GM18873 (cell line): Measurements from ENCODE around the gene OSBPL3.
A peak's percentile ranks its signal among the peaks of the same experiment; 100 is the strongest.

Source experiments
- ATAC-seq: cut with Tn5 transposase; IDR thresholded peaks from one replicate; pipeline ENCODE4 v1.9.1; 2021; ENCODE audit warnings: mild to moderate bottlenecking, moderate library complexity, moderate number of reproducible peaks; ENCODE audit not compliant: unreplicated experiment, low FRiP score

OSBPL3 gene

DNA sequence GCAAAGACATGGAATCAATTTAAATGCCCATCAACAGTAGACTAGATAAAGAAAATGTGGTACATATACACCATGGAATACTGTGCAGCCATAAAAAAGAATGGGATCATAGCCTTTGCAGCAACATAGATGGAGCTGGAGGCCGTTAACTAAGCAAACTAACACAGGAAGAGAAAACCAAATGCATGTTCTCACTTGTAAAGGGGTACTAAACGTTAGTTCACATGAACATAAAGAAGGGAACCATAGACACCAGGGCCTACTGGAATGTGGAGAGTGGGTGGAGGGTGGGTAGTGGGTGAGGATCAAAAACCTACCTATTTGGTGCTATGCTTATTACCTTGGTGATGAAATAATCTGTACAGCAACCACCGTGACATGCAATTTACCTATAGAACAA lies 144.3 kb downstream of the OSBPL3 start:
- no peak for ATAC-seq

DNA sequence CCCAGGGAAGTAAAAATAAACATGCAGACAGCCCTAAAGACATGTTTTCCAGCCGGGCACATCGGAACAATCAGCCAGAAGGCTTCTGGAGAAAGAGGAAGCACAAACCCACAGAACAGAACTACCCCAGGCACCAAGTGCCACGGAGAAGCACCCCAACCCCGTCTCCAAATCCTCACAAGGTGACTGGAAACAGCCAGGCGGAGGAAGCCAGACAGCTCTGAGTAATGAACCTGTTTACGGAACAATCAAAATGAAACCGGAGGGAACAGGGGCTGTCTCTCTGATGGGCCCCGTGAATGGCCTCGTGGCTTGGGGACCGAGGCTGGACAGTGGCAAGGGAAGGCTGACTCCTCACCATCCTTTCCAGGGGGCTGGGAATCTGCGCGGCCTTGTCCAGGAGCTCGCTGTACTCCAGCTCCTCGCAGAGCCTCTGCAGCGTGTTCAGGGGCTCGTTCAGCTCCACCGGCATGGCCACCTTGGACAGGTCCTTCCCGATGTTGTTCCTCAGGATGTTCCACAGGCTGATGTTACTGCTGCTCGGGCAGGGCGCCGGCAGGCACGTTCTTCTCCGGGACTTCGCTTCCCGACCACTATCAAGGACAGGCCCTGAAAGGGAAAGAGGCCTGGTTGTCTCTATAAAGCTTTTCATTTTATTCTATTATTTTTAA lies 145.7 kb downstream of the OSBPL3 start:
- no peak for ATAC-seq

DNA sequence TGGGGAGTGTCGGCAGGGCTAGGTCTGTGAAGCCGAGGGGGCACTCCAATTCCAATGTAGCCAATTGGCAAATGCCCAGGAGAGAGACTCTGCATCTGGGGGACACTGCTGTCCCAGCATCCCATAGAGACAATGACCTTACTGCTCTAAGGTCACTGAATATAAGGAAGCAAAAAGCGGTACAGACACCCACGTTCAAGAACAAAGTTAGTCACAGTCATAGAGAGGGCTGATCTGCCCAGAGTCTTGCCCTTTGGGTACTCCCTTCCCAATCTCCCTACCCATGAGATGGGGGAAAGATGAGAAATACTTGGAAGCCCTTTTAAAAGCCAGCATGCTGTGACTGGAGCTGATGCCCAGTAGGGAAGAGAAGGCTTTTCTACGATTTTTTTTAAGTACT lies 146.4 kb downstream of the OSBPL3 start:
- ATAC-seq: no peak

DNA sequence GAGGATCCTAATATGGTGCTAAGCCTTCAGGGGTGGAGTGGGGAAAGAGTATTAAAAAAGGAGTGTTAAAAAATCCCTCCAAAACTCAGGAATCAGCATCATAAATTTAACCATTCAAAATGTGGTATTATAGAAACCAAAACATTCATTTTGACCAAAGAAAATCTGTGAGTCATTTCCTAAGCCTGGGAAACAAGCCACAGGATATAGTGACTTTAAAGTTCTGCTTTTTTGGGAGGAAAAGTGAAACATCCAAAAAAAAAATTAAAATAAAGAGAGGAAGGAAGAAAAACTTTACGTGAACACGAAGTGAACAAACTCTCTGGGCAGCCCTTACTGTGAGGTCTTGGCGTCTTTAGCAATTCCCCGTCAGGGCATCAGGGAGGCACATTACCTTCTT lies 148.7 kb downstream of the OSBPL3 start:
- ATAC-seq: no peak

DNA sequence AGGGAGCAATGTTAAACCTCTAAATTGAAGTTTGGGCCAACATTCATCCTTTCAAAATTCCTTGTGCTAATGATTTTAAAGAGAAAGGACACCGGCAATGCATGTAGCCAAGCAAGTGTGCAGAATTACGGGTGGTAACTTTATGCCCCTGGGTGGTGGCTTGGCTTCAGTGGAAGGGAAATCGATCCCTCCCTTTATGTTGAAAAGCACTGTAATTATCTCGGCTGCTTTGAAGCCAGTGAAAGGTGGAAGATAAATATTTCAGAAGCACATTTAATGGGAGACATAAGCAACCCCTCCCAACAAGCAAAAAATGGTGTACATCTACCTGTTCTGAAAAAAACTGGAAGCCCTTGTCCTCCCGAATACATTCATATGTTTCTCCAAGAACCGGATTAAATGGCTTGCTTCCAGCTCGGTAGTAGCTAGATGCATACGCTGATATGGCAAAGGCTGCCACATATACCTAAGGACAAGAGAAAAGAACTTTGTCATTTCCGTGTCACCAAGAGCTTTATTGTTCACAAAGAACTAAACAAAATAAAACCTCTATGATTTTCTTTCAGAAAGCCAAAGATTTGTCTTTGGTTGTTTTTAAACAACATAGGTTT lies 149.4 kb downstream of the OSBPL3 start:
- ATAC-seq: no peak

DNA sequence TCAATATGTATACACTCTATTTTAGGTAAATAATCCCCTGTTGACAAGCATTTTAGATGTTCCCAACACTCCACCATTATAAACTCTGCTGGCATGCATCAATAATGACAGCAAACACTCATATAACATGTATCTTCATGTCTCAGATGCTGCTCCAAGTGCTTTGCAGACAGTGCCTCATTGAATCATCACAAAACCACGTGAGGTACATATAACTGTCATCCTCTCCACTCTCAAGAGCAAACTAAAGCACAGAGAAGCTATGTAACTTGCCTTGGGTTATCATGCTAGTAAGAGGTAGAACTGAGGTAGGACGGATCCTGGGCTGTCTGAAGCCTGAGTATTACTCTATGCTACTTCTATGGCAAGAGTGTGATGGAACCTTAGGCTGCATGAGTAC lies 150.2 kb downstream of the OSBPL3 start:
- ATAC-seq: no peak

DNA sequence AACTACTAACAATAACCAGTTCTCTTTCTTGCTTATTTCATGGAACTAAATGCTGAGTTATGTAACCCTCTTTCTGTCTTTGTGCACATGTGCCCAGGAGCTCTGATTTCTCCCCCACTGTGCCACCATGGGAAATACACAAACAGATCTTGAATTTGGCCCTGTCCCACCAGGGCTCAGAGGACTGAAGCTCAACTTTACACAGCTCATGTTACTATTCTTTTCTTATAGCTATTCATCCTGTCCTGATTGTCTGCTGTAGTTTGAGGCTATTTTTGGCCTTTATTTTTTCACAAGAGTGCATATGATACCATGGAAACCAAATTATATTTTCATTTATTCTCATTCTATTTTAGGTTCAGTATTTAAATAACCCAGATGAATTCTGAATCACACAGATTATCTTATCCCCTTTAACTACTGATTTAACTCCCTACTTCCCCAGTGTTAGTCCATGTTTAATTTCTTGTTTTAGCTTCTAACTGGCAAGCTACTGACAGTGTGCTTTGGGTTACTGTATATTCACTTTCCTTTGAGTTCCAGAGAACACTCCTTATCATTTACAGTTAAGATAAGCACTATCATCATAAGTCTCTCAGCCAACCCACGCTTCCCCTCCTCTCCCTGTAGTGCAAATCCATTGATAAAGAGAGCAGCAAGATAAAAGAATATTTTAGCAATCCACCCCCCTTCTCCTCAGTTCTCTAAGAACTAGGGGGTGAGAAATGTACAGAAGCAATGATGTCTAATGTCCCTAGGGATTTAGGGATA lies 150.9 kb downstream of the OSBPL3 start:
- ATAC-seq: no peak

DNA sequence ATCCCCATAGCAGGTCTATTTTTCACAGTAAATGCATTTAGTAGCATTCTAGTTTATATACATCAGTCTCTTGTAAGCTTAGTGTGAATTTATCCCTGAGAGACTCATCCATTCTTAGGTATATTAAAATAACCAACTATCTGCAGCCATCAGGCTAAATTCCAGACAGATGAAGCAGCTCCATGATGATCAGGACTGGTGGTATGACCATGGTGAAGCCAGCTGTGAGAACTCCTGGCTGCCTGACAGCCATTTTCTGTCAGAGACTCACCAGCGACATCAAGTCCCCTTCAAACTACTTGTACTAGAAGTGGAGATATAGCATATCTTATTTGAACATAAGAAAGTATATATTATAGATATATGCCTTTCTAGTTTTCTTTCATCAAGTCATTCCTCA lies 152.4 kb downstream of the OSBPL3 start:
- ATAC-seq: no peak

DNA sequence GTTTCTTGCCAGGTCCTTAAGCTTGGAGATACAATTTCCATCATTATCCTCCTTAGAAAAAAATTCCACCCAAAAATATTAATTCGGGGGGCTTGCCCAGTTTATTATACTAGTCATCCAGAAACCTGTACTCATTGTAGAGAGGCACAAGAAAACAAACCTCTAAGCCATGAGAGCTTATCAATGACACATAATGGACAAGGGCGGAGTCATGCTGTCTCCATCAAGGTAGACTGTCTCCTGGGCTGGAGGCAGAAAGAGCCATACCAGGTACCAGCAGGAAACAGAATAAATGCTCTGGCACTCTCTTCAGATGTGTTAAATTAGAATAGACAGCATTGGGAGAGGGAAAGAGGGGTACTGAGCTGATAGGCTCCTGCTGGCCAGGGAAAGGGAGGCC lies 153.0 kb downstream of the OSBPL3 start:
- ATAC-seq: no peak

DNA sequence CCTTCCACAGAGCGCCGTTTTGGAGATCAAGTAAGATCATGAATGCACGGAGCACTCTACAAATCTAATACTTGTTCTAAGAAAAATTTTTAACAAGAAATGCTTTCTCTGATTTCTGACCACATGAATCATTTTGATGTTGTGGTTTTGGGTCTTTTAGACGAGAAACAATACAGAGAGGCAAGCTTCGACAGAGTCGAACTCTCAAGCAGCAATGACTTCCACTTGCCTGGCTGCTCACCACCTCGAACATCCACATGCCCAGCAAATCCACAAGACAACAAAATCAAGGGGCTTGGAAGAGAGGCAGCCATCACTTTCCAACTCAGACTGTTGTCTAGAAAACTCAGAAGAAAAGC lies 153.3 kb downstream of the OSBPL3 start:
- no peak for ATAC-seq

DNA sequence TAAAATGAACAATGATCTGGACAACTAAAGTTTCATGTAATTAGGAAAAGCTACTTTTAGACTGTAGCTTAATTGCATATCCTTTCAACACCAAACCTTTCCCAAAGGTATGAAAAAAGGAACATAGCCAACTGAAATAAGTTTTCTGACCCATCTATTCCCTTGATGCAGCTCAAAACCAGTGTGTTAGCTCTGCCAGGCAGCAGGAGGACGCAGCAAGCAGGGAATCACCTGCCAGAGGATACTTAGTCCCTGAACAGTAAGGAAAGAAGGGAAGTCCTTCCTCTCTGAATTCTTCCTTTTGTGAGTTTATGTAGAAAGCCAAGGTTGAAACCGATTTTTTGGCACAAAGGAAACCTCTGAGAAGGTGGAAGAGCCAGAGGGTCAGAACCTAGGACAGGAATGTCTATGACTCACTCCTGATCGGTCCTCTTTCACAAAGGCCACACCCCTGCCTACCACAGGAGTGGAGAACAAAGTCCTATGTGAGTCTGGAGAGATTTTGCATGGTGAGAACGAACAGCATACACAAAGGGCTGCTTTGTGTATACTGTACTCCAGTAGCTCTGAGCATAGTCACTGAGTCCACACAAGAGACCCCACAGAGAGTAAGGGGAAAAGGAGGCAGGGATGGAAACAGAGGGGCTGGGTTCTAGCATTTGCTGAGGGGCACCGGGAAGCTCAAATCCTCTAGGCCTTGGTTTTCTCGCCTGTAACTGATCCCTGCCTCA lies 153.9 kb downstream of the OSBPL3 start:
- ATAC-seq: no peak

DNA sequence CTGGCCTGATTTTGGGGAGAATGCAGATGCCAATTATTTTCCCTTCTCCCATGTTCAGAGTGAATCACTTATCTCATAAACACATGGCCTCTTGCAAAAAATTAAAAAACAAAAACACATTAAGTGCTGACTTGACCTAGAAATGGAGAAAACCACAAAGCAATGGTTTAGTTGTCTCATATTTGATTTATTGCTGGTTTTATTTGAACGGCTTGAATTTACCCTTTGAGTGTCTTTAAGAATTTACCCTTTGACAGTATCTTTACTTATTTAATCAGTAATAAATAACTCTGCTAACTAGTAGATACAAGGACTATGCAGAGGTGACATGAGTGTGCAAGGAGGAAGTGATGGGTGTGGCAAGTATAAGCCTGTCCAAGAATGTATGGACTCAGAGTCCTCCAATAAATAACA lies 154.6 kb downstream of the OSBPL3 start:
- no peak for ATAC-seq

DNA sequence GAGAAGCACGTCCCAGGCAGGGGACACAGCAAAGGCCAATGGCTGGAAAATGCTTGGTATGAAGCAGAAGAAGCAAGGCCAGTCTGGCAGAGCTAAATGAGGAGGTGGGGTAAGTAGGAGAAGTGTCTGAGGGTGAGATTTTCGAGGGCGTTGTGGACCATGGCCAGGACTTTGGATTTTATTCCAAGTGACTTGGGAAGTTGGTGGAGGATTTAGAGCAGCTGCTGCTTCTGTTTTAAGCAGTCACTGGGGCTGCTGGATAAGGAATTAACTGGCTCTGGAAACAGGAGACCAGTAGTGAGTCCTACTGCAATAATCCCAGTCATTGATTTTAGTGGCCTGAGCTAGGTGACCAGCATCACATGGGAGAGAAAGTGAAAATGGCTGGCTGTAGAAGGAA lies 155.1 kb downstream of the OSBPL3 start:
- ATAC-seq: no peak

DNA sequence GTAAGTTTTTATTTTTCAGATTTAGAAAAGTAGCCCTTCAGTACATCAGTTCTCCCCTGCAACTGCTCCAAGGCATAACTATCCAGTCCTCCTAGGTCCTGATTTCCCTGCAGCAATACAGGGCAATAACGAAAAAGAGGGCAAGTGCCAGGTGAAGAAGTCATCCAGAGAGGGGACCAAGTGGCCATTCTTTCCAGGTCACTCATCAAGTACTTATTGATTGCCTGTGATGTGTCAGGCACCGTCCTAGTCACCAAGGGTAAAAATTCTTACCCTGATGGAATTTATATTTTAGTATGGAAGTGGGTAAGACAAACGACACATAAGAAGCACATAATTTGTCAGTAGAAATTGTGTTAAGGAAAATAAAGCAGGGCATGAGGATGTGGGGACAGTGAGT lies 155.6 kb downstream of the OSBPL3 start:
- ATAC-seq: no peak

DNA sequence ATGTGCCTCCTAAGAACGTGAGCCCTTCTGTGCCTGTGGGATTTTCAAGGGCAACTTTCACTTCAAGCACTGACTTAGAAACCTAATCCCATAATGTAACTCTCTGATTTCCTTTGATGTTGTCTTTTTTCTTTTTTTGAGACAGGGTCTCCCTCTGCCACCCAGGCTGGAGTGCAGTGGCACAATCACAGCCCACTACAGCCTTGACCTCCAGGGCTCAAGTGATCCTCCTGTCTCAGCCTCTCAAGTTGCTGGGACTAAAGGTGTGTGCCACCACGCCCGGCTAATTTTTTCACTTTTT lies 158.3 kb downstream of the OSBPL3 start:
- ATAC-seq: no peak

DNA sequence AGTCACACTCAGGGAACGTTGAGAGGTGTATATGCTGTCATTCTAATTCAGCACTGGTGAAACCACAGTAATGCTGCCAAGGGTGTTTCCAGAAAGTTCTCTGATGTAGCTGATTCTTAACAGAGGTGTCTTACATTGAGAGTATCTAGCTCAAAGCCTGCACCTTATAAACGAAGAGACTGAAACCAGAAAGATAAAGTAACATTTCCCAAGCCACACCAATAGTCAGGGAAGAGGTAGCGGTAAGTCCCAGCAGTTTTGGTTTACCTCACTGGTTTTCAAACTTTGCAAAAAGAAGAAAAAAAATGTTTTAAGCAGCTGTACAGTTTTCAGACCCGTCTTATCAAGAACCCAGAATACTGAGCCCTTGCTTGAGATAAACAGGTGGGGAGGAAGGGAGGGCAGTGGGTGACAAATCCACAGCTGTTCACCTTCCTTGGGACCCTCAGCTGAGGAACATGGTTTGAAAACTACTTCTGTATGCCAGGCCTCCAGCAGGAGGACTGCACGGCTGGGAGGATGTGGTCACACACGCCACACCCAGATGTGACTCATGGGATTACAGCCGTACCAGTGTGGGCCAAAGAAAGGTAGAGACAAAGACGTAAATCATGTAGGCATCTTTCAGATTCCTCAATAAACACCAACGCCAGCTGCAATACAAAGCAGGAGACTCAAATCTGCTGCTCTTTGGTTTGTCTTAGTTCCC lies 158.8 kb downstream of the OSBPL3 start:
- ATAC-seq: peak; percentile 69

DNA sequence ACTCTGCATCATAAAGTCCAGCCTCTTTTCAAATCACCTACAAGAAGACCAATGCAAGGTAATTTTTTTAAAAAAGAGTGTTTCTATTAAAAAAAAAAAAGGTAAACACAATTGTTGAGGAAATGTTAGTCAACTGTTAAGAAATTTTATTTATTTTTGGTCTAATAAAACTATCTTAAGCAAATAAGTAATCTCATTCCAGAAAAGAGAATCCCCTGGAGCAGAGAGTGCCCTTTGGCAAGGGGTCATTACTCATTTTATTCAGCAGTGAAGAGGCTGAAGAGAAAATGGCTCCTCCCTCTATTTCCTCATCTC lies 159.3 kb downstream of the OSBPL3 start:
- ATAC-seq: no peak

DNA sequence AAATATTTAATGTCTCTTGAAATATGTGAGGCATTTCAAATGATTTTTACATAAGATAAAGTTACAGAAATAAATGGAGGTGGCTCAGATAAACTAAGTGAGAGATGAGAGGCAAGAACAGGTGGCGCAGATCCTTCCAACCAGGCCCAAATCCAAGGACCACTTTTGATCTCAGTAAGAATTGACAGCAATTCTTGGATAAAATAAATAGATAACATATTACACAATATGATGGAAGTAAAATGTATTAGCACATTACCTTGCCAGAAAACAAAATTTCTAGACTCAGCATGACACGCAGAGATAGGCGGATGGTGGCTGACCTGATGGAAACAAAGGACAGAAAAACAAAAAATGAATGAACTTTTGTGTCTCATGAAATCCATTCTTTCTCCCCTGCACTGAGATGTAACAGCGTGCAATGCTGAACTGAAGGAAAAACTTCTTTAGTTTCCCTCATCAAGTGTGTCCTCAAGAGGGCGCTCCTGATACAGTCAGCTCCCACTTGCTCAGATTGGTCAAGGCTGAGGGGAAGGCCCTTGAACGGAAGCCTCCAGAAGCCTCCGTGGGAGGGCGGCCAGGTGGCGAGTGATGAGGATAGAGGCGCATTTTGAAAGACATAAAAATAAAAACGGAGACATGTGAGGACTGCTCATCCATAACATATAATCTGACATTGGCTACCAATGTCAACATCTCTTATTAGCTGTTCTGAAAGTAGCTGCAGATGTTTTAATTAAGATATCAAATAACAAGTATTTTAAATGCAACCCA lies 159.9 kb downstream of the OSBPL3 start:
- peak; percentile 35 for ATAC-seq

DNA sequence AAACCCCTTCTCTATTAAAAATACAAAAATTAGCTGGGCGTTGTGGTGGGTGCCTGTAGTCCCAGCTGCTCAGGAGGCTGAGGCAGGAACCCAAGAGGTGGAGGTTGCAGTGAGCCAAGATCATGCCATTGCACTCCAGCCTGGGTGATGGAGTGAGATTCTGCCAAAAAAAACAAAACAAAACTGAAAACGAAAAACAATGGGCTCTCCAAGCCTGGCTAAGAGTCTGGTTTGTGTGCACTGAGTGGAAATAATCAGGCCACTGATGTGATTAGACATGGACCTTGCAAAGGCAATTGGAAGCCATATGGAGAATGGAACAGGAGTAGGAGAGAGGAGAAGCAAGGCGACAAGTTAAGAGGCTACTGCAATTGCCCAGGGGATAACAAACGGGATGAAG lies 162.6 kb downstream of the OSBPL3 start:
- no peak for ATAC-seq

DNA sequence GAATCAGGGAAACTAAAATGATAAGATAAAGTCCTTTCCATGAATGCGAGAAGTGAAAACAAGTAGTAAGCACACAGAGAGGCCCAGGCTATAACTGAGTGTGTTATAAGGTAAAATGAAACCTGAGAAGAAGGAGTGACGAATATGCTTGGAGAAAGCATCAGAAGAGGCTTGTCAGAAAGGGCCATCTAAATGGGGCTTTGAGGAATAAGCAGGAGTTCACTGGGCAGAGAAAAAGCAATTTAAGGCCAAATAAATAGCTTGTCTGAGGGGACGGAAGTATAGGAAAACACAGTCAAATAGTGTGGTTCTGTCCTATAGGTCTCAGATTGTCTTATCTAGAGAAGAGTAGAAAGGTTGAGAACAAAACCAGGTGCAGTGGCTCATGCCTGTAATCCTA lies 163.1 kb downstream of the OSBPL3 start:
- no peak for ATAC-seq
